AG09319 (cell line): ENCODE measurements around the gene KAZALD1.

Experiments used
- DNase-seq: peaks from one replicate; pipeline ENCODE4 v3.0.0-alpha.2; 2010; ENCODE audit warnings: low read depth; ENCODE audit errors: extremely low read depth
- TF ChIP-seq, protein P1 (sequence below): IDR thresholded peaks from 2 replicates; pipeline ENCODE4 v1.5.1; 2011; ENCODE audit warnings: low read depth, mild to moderate bottlenecking, inconsistent platforms, low read length, moderate library complexity

The KAZALD1 gene

GRCh38 chr10:101060951-101061623, 702 bp upstream of the KAZALD1 start:
- TF ChIP-seq, protein P1, sequence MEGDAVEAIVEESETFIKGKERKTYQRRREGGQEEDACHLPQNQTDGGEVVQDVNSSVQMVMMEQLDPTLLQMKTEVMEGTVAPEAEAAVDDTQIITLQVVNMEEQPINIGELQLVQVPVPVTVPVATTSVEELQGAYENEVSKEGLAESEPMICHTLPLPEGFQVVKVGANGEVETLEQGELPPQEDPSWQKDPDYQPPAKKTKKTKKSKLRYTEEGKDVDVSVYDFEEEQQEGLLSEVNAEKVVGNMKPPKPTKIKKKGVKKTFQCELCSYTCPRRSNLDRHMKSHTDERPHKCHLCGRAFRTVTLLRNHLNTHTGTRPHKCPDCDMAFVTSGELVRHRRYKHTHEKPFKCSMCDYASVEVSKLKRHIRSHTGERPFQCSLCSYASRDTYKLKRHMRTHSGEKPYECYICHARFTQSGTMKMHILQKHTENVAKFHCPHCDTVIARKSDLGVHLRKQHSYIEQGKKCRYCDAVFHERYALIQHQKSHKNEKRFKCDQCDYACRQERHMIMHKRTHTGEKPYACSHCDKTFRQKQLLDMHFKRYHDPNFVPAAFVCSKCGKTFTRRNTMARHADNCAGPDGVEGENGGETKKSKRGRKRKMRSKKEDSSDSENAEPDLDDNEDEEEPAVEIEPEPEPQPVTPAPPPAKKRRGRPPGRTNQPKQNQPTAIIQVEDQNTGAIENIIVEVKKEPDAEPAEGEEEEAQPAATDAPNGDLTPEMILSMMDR: no peak
- DNase-seq: peak; percentile 90

- TF ChIP-seq, protein P1: peak; percentile 20; the same call in 1 of the 2 replicates
- no peak for DNase-seq
Measured at GRCh38 chr10:101062232-101063049, 652 bp downstream of the KAZALD1 start.

- TF ChIP-seq, protein P1: no peak
- no peak for DNase-seq
Measured at GRCh38 chr10:101063050-101063525, 1.3 kb downstream of the KAZALD1 start.

GRCh38 chr10:101063548-101064414, 2.0 kb downstream of the KAZALD1 start:
- no peak for DNase-seq
- TF ChIP-seq, protein P1: no peak

DNA sequence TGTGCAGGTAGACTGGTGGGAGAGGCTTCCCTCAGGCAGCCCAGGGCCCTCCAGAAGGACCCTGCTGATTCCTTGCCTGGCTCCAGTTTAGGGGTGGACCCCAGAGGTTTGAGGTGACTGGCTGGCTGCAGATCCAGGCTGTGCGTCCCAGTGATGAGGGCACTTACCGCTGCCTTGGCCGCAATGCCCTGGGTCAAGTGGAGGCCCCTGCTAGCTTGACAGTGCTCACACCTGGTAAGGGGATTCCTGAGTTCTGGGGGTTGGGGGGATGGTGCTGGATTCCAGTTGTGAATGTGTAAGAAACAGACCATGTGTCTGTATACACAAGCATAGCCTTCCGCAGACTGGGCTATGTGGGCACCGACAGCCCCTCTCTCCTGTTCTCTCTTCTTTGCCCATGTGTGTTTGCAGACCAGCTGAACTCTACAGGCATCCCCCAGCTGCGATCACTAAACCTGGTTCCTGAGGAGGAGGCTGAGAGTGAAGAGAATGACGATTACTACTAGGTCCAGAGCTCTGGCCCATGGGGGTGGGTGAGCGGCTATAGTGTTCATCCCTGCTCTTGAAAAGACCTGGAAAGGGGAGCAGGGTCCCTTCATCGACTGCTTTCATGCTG, 2.7 kb downstream of the KAZALD1 start:
- DNase-seq: no peak
- TF ChIP-seq, protein P1: no peak

DNA sequence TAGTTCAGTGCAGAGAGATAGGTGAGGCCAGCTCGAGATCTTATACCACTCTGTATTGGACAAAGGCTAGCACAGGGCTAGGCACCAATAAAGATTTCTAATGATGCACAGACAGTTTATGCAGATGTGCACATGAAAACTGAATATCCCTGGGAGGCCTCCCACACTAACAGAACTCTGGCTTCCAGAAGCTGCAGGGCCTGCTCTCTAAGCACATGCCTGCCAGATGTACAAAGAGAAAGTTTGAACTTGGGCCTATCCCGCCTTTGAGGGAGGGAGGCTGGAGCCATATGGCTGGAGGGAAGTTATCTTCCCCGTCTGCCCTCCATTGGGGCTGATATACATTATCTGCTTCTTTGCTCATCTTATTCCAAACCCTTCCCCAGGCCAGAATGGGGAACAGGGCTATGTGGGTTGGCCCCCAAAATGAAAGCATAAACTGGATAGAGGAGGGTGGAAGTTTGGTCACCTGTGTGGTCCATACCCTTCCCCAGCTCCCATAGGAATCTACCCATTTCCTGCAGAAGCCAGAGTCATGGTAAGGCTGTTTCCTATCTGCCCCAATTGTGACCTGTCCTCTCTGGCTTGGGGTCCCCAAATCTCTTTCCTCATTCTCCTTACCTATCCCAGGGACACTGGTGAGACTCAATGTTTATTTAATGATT, 3.8 kb downstream of the KAZALD1 start:
- TF ChIP-seq, protein P1: no peak
- DNase-seq: no peak
